OCI-LY1 (cell line): ENCODE results near the gene DEAF1.

Experiments
- CTCF ChIP-seq: fragments of 200-600 bp; sonication (generic), shearing (Covaris generic); IDR thresholded peaks from 2 replicates; pipeline ENCODE4 v1.5.1; 2017; ENCODE audit warnings: mild to moderate bottlenecking, antibody characterized with exemption, low read length, moderate library complexity, mixed read lengths
- EZH2 ChIP-seq: fragments of 200-600 bp; sonication (generic), shearing (Covaris generic); IDR thresholded peaks from 2 replicates; pipeline ENCODE4 v1.8.0; 2017; ENCODE audit warnings: borderline replicate concordance, mixed run types, mild to moderate bottlenecking, antibody characterized with exemption, low read length, moderate library complexity, mixed read lengths

- TF ChIP-seq CTCF (no peak), EZH2 (no peak)
Observed at GRCh38 chr11:686451-687243, 8.4 kb downstream of the DEAF1 start.
